IMR-90 (cell line): Measurements from ENCODE around the gene FAM53B.

Source experiments
- RFX5 ChIP-seq: IDR thresholded peaks from 2 replicates; pipeline ENCODE4 v1.8.0; 2012; ENCODE audit warnings: low read depth, mild to moderate bottlenecking, low read length, moderate library complexity
- TF ChIP-seq, protein P1 (sequence below): conservative IDR thresholded peaks from 2 replicates; pipeline ENCODE4 v1.5.1; 2012; ENCODE audit warnings: mild to moderate bottlenecking, low read depth, low read length, improper control_type of control experiment

DNA sequence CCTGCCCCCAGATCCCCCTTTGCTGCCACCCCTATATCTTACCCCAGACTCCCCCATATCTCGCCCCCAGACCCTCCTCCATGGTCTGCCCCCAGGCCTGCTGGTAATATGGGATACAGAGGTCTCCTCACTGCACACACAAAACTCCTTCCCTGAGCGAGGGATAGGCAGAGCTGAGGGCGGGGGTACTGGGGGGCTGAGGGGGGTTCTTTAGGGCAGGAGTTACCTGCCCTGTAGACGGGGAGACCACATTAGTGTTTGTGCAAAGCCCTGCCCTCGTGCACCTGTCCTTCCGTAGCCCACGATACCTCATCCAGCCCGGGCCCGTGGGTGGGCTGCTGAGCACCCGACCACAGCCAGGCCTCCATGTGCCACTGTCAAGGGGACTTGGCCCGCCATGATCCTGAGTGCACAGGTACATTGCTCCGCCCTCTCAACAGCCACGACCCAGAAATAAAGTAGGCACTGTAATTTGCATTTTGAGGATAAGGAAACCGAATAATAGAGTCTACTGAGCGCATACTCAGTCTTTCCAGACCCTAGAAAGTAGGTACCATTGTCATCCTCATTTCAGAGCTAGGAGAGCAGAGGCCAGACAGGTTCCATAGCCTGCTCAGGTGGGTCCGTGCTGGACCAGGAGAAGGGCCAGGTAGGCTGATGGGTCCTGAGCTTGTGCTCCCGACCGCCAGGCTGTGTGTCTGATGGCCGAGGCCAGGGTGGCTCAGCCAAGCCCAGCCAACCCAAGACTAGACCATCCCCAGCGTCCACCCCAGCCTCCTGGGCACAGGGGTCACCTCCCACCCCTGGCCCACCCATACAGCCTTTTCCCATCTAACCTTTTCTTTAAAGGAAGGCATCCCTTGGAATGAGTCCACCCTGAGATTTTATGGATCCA, 167.4 kb downstream of the FAM53B start:
- TF ChIP-seq, protein P1, sequence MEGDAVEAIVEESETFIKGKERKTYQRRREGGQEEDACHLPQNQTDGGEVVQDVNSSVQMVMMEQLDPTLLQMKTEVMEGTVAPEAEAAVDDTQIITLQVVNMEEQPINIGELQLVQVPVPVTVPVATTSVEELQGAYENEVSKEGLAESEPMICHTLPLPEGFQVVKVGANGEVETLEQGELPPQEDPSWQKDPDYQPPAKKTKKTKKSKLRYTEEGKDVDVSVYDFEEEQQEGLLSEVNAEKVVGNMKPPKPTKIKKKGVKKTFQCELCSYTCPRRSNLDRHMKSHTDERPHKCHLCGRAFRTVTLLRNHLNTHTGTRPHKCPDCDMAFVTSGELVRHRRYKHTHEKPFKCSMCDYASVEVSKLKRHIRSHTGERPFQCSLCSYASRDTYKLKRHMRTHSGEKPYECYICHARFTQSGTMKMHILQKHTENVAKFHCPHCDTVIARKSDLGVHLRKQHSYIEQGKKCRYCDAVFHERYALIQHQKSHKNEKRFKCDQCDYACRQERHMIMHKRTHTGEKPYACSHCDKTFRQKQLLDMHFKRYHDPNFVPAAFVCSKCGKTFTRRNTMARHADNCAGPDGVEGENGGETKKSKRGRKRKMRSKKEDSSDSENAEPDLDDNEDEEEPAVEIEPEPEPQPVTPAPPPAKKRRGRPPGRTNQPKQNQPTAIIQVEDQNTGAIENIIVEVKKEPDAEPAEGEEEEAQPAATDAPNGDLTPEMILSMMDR = no peak
- TF ChIP-seq RFX5 = no peak
